Measurements from ENCODE around the gene DCLK1.

The DCLK1 gene

DNA sequence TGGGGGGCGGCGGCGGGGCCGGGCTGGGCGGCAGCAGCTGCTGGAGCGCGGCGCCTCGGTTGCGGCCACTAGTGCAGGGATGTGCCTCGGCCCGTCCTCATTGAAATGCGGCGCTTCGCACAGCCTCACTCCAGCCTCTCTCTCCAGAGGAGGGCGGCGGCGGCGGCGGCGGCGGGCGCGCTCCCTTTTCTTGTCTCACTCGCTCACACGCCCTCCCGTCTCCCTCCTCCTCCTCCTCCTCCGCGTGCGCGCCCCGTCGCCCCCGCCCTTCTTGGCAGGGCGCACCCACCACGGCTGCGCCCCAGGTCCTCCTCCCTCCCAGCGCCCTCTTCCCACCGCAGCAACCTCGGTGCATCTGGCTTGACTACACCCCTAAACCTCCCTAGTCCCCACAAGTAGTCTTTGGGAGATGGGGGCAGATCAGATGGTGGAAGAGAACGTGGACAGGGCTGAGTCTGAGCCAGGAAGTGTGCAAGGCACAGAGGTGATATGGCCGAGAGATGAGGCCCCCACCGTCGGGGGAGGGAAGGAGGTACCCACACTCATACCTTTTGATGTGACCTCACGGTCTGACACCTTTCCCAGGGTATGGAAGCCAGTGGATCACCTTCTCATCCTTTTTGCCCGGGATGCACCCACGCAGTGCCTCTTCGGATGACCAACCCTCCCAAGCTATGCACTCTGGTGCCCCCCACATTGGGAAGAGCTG is at the start of gene DCLK1:
TSS of gene DCLK1 (minus strand) at position 161 of the 709 bp plus-strand sequence.
- DNase-seq = peak; percentile 9

GRCh38 chr13:36175621-36176020 is 44.4 kb upstream of the DCLK1 start:
- no peak for DNase-seq

DNA sequence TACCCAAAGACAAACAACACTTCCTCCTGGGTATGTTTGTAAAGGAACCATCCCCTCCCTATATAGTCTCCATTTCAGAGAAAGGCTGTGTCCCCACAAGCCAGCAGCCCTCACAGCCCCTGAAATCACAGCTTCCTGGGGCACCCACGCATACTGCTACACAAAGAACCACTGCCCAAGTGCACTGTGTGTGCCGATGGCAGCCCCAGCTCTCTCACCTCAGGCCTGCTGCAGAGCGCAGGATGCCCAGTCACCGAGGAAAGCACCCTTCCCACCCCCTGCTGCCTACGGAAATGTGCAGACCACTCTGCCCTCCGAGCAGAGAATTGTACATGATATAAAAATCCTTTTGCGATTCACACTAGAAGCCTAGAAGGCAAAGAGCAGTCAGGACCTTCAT is 43.7 kb upstream of the DCLK1 start:
- no peak for DNase-seq

- no peak for DNase-seq
Observed at GRCh38 chr13:36173571-36174322, 42.6 kb upstream of the DCLK1 start.

GRCh38 chr13:36166046-36166445 is 34.9 kb upstream of the DCLK1 start:
- DNase-seq = no peak

DNA sequence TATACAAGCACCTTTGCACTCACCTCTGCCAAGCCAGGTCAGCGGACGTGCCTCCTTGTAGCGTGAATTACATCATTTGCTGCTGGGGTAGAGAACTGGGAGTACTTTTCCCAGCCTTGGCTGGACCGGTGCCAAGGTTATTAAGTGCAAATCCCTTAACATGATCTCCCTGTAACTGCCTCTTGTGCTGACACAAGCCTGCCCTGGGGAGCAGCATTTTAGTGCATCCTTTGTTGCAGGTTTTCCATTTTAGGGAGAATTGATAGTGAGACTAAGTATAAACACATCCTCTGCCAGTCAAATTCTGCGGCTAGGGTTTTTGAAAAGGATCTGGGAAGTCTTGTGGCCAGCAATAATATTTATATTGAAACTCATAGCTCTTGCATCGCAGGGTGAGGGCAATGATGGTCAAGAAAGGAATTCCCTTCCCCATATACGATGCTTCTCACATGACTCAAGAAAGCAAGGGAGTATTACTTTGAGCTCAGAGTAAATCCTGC is 32.7 kb upstream of the DCLK1 start:
- DNase-seq = peak; percentile 69

GRCh38 chr13:36163286-36163685 is 32.1 kb upstream of the DCLK1 start:
- no peak for DNase-seq

DNA sequence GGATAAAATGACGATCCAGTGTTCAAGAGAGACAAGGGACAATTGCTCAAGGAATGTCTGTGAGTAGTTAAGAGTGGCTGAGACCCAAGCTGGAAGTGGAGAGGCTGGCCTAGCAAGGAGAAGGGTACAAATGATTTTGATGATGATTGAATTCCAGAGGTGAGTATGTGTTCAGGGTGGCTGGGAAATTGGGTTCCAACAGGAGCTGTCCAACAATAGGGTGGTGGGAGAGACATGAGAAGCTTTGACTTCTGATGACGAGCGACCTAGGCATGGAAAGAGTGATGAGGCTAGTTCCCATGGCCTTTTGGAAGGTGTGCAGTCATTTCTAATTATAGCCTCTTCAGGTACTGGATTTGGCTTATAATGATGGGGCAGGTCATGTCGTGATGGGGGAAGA is 29.1 kb upstream of the DCLK1 start:
- DNase-seq = no peak

- no peak for DNase-seq
Observed at GRCh38 chr13:36158611-36159010, 27.4 kb upstream of the DCLK1 start.

DNA sequence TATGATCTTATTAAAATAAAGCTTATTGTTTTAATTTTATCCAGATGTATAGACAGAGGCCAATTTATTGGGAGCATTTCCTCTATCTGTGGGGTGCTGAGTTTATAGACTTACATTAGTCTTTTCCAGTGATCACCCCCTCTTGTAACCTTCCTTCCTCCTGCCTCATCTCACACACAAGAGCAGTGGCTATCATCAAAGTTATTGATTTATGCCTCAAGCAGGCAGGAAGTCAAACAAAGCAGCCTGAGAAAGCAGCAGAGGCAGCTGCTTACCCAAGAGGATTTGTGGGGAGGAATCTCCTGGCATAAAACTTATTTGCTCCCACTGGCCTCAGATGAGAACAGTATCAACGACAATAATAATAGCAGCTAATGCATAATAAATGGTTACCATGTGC is 26.3 kb upstream of the DCLK1 start:
- DNase-seq = no peak

DNA sequence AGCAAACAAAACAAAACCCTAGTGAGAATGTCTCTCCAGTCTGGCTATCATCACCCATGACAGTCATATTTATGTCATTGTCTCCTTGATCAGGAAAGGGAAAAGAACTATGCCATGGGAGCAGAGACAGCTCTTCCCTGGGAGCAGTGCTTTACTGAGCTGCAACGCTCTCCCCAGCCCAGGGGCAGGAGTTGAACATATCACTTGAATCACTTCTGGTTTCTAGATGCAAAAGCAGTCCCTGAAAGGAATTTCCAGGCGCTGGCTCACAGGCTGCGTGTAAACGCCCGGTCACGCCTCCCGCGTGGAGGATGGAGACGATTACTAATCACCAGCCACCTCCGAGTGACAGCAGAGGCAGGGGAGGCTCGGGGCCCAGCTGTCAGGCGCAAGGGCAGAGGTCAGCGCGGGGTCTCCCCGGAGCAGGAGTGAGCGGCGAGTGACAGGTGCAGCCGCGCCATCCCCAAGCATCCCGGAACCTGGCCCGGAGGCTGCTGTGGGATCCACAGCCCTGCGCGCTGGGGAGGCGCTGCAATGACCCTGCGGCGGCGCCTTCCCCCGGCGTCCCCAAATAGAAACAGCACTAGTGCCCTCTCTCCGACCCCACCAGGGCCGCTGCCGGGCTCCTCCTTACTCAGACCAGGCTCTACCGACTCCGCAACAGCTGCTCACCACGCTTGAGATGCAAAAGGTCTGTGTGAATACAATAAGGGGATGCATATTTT is 23.5 kb upstream of the DCLK1 start:
- no peak for DNase-seq

DNA sequence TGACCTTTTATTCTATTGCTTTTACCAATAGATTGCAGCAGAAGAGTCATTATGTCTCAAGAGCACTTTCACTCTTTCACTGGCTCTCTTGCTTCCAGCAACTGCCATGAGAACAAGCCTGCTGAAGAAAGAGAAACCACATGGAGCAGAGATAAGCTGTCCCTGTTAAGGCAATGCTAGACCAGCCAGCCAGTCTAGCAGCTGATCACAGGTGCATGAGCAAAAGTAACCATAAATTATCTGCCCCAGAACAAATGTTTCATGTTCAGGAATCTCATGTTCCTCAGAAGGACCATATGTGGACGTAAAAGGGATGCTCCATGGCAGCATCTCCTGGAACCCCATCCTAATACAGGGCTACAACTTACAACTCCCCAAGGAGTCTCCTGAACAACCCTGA is 20.4 kb upstream of the DCLK1 start:
- DNase-seq = no peak

GRCh38 chr13:36148446-36148845 is 17.3 kb upstream of the DCLK1 start:
- no peak for DNase-seq

DNA sequence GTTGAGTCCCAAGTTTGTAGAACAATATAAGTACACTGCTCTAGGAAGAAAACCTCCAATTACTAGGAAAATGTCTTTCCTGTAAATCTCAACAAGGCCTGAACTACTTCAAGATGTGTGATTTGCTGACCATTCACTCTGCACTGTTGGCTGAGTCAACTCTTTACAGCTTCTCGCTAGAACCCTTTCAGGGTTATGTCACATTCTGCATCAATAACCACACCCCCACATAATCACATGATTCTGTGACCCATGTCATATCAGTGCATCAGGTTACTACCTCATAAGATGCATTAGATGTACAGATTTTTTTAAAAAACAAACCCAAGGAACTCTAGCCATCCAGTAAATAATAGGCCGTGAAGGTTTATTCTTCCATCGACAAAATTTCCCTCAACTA is 16.1 kb upstream of the DCLK1 start:
- no peak for DNase-seq

GRCh38 chr13:36146511-36147269 is 15.5 kb upstream of the DCLK1 start:
- DNase-seq = no peak

- DNase-seq = no peak
Observed at GRCh38 chr13:36143738-36144137, 12.6 kb upstream of the DCLK1 start.

- DNase-seq = no peak
Observed at GRCh38 chr13:36142735-36143134, 11.6 kb upstream of the DCLK1 start.

- no peak for DNase-seq
Observed at GRCh38 chr13:36135876-36136275, 4.7 kb upstream of the DCLK1 start.

GRCh38 chr13:36134632-36135031 is 3.5 kb upstream of the DCLK1 start:
- DNase-seq = no peak

DNA sequence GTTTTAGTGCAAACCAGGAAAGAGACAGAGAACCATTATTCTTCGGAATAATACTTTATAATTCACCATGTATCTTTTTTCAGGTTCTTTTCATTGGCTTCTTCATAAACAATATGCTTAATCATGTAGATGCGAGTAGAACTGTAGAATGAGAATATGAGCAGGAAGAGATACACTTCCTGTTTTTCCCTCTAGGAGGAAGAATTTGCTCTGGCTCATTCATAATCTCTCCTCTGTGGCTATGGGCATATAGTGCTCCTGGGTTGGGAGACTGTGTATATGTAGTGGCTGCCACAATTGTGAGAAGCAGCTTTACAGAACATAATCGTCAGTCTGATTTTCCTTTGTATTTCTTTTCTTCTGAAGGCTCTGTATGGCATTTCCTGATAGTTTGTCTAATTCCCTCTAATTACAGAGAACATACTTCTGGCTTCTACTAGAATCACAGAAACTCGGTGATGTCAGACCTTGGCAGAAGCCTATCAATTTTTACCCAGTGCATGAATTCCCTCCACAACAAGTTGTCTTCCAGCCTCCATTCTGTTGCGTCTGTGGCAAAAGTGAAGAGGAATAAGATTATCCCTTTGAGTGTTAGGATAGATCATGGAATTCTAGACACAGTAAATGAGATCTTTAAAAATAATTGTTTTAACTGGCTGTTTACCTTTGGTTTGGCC is 2.9 kb upstream of the DCLK1 start:
- no peak for DNase-seq

GRCh38 chr13:36132376-36132775 is 1.2 kb upstream of the DCLK1 start:
- DNase-seq = no peak

DNA sequence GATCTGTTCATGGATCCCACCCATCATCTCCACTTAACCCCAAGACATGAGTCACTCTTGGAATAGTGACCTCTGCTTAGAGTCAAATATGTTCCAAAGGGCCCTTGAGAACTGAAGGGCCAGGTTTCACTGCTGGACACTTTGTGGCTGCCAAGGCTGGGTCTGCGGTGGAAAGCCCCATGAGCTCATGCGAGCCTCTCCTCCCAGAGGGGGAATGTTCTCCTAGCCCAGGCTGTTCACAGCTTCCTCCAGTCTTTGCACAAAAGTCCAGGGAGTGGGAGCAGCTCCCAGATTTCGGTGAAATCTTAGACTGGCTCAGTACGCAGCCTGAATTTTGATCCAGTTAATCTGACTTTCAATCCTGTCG is 732 bp upstream of the DCLK1 start:
- DNase-seq = no peak

Data from NCI-H1436 (cell line).